HG03457 (cell line): ENCODE data around the gene SPTBN4.
"Not testable (repeated sequence)": the region's sequence is repeated elsewhere in the genome, so short reads cannot be mapped to it uniquely, and the experiment has no call there.

Experiments
- ATAC-seq: cut with Tn5 transposase; IDR thresholded peaks from one replicate; pipeline ENCODE4 v1.9.1; 2021; ENCODE audit warnings: moderate number of reproducible peaks; ENCODE audit not compliant: unreplicated experiment

The SPTBN4 gene

DNA sequence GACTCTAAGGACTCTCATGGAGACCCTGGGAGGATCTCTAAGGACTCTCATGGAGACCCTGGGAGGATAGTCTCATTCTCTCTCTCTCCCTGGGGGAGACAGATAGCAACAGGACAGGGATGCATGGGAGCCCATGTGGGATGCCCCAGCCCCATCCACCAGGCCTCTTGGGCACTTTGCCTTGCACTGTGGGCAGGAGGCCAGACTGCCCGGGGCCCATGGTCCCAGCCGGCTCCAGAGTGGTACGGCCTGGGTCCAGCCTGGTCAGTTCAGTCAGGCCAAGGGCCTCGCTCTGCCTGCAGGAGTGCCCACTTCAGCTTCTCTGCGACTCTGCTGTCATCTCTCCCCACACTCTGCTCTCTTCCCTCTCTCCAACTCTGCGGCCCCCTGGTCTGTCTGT lies 61.3 kb downstream of the SPTBN4 start:
- ATAC-seq, result no peak

DNA sequence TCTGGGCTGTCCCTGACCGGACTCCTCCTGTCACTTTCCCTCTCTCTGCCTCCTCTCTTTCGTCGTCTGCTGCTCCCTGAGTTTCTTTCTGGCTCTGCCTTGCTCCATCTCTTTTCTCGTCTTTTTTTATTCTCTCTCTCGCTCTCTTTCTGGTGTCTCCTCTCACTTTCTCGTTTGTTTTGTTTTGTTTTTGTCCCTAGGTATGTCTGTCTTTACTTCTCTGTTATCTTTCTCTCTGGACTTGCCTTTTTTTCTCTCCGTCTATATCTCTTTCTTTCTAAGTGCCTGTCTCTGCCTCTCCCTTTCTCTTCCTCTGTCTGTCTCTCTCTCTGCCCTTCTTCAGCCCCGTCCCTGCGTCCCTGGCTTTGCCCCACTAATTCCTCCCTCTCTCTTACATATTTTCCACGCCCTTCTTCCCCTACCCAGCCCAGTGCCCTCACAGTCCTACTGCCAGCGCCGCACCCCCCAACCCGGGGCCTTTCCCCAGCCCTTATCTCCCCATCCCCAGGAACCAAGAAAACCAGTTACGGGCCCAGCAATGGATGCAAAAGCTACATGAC lies 61.8 kb downstream of the SPTBN4 start:
- no peak for ATAC-seq

DNA sequence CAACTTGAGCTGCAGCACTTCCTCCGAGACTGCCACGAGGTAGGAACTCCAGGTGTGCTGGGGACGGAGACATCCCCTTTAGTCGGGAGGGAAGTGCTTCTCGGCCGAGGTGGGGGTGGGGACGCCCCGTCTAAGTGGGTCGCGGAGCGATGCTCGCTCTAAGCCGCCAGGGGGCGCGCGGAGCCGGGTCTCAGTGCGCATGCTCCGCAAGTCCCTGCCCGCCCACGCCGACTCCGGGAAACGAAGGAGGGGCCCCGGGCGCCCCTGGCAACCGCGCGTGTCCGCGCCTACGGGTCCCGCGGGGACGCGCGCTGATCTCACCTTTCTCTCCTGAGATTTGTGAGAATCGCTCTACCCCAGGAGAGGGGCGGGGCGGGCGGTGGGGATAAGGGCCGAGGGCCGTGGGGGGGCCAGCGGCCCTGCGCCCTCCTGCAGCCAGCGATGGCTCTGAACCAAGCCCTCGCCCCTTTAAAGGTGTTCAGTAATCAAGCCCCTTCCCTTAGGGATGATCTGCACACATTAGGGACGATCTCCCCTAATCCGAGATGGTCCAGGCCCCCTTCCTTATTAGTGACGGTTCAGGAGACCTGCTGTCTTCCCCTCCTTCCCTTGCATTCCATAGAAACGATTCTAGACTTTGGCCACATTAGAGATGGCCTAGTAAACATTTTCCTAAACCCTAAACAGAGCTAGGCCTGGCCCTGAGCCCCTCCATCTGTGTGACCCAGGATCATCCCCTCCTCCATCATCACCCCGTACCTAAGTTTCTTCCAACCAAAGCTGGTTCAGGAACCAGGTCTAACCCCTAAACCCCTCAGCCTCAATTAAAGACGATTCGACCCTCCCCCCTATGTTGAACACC lies 62.5 kb downstream of the SPTBN4 start:
- ATAC-seq, result no peak

DNA sequence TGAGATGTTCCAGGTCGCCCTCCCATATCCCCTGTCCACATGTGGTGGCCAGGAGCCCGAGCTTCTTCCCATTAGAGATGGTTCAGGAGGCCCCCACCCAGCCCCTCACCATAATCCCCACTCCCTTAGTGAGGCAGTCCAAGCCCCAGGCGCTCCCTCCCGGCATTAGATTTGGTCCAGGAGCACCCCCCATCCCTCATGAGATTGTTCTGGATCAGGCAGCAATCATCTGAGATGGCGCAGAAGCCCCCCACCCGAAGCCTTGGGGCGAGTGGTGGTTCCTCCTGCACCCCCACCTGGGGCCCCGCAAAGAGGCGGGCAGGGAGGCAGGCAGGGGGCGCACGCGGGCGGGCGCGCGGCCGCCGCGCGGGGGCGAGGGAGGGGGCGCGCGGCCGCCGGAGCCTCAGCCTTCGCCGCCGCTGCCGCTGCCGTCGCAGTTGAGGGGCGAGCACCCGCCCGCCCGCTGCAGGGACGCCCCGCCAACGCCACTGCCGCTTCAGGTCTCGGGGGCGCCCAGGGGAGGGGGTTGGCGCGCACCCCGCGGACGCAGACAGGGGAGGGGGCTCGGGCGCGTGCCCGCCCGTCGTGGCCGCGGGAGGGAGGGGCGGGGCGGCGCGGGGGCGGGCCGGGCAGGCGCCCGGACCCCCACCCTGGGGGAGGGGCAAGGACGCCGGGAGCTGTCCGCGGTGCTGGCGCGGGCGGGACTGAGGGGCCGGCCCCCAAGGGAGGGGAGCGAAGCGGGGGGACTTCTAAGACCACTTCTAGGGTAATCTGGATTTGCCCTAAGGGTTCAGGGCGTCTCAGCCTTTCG lies 63.5 kb downstream of the SPTBN4 start:
- no peak for ATAC-seq

DNA sequence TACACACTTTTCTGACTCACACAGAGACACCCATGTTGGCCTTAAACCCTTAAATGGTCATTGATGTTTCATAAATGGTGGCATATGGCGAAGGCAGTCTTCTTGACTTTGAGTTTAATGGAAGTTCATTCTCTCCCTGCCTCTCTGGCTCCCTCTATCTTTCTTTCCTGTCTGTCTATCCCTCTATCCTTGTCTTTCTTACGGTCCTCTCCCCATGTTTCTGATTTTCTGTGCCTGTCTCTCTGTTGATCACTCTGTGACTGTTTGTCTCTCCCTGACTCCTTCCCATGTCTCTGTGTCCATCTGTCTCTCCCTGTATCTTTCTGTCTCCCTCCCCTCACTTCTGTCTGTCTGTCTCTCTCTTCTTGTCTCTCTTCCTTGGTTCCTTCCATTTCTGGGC lies 66.7 kb downstream of the SPTBN4 start:
- no peak for ATAC-seq

DNA sequence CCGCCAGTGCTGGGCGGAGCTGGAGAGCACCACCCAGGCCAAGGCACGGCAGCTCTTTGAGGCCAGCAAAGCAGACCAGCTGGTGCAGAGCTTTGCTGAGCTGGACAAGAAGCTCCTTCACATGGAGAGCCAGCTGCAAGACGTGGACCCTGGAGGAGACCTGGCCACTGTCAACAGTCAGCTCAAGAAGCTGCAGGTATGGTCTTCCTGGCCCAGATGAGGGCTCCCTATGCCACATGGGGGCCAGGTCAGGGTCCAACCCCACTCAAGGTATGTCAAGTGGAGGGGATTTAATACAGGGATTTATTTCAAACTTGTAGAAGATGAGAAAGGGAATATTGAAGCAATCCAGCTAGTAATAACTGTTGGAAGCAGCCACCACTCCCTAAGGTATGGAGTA lies 67.3 kb downstream of the SPTBN4 start:
- ATAC-seq, result no peak

DNA sequence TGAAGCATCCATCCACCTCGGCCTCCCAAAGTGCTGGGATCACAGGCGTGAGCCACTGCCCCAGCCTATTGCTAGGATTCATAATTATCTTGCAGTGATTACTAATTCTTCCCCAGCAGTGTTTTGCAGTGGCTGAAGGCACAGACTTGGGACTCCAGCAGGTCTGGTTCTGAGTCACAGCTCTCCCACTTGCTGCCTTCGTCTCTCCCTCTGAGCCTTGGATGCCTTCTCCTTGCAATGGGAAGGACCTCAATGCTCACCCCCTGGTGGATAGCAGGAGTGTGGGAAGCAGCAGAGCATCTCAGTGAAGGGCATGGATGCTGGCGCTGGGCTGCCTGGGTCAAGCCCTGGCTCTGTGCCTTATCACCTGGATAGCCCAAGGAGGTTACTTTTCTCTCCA lies 72.3 kb downstream of the SPTBN4 start:
- no peak for ATAC-seq

DNA sequence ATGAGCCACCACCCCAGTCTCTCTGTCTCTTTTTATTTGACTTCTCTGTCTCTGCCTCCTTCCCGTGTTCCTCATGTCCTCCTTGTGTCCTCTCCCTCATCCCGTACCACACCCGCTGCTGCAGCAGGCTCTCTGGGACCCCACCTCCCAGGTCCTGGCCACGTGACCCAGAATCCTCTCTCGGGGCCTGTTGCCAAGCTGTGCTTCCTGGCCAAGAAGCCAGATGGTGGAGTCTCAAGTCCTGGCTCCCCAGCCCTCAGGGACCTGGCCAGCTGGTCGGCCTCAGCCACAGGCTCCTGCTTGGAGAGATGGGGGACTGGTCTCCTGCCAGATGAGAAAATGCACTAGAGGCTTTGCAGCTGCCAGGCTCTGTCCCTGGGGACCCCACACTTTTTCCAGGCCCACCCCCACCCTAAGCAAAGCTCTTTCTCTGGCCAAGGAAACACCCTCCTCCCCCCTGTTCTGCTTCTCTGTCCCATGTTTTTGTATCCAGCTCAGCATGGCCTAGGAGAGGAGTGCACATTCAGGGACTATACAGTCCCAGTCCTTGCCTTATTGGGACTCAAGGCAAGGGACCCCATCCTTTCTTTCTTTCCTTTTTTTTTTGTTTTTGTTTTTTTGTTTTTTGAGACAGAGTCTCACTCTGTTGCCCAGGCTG lies 75.5 kb downstream of the SPTBN4 start:
- ATAC-seq, result no peak

DNA sequence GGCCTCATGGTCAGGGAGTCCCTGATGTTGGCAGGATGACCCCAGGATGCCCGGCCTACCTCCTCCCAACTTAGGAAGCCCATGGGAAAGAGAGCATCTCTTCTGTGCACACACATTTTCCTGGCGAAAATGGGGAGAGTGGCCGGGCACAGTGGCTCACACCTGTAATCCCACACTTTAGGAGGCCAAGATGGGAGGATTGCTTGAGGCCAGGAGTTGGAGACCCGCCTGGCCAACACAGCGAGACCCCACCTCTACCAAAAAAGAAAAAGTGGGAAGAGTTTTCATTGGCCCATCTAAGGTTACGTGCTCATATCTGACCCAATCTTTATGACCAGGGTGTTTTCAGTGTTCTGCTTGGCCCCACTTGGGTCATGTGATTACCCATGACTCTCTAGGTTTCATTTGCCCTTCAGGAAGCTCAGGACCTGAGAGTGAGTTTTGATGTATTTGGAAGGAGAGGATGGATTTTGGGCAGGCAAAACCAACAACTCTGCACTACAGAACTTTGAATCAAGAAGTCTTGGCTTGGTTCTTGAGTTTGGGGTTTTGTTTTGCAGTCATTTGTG lies 76.3 kb downstream of the SPTBN4 start:
- ATAC-seq, result no peak

DNA sequence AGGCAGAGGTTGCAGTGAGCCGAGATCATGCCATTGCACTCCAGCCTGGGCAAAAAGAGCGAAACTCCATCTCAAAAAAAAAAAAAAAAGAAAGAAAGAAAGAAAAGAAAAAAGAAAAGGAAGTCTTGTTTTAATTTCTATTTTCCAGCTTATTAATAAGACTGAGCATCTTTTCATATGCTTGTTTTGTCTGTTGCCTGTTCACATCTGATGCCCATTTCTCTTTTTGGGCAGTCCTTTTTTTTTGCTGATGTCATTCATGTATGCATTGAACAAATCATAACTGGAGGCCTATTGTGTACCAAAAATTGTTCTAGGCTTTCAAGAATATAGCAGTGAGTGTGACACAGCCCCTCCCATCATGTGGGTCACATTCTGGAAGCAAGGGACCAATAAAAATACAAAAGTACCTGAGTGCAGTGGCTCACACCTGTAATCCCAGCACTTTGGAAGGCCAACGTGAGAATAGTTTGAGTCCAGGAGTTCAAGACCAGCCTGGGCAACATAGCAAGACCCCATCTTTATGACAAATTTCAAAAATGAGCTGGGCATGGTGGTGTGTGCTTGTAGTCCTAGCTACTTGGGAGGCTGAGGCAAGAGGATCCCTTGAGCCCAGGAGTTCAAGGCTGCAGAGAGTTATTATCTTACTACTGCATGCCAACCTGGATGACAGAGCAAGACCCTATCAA lies 79.5 kb downstream of the SPTBN4 start:
- ATAC-seq, result not testable (repeated sequence)

DNA sequence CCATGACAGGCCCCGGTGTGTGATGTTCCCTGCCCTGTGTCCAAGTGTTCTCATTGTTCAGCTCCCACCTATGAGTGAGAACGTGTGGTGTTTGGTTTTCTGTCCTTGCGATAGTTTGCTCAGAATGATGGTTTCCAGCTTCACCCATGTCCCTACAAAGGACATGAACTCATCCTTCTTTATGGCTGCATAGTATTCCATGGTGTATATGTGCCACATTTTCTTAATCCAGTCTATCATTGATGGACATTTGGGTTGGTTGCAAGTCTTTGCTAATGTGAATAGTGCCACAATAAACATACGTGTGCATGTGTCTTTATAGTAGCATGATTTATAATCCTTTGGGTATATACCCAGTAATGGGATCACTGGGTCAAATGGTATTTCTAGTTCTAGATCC lies 80.4 kb downstream of the SPTBN4 start:
- not testable (repeated sequence) for ATAC-seq

DNA sequence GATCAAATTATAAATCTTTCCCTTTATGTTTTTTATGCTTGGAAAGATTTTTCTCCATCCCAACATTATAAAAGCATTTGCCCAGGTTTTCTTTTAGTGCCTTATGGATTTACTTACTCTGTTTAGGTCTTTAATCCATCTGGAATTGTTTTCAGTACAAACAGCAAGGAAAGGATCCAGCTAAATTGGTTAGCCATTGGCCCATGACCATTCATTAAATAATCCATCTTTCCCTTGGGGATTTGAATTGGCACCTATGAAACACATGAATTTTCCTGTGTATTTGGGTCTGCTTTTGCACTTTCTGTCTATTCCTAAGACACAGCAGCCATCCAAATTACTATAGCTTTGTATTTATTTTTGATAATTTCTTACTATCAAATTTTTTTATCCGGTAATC lies 81.0 kb downstream of the SPTBN4 start:
- no peak for ATAC-seq

DNA sequence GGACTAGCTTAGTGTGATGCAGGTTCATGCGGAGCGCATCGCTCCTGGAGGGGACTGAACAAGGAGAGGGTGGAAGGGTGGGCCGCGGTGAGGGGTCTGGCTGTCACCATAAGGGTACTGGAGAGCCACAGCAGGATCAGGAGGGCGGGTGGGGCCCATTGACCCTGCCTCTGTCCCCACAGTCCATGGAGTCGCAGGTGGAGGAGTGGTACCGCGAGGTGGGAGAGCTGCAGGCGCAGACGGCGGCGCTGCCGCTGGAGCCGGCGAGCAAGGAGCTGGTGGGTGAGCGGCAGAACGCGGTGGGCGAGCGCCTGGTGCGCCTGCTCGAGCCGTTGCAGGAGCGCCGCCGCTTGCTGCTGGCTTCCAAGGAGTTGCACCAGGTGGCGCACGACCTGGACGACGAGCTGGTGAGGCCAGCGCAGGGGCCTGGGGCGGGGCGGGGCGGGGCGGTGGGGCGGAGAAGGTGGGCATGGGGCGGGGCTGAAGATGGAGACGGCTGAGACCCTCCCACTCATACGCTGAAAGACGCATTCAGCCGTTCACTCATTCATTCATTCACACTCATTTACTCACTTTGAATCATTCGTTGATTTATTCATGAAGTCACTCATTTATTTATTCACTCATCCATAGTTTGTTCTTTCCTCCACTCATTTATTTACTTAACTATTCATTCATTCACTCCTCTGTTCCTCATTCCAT lies 82.4 kb downstream of the SPTBN4 start:
- no peak for ATAC-seq

DNA sequence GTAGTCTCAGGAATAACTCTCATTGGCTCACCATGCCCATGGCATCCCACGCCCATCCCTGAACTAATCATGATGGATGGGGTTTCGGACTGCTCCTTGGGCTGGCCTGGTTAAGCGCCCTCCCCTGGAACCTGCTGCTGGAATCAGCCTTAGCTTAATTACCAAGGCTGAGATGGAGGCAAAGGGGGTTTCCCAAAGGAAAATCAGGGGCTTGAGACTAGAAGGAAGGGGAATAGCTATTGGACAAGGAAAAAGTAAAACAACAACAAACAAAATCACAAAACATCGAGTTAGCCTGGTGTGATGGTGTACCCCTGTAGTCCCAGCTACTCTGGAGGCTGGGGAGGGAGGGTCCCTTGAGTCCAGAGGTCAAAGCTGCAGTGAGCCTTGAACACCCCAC lies 84.2 kb downstream of the SPTBN4 start:
- ATAC-seq, result no peak

DNA sequence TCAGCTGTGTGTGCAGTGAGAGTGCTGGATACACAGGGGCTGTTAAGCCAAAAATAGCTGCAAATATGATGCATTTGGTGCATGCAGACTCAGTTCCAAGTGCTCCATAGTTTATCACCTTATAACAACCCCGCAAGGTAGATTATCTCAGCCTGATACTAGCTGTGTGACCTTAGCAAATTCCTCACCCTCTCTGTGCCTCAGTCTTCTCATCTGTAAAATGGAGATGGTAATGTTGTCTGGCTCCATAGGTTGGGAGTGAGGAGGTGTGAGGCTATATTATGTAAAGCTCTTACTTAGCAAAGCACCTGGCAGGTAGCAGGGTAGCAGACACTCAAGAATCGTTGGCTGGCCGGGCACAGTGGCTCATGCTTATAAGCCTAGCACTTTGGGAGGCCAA lies 86.0 kb downstream of the SPTBN4 start:
- ATAC-seq, result no peak

DNA sequence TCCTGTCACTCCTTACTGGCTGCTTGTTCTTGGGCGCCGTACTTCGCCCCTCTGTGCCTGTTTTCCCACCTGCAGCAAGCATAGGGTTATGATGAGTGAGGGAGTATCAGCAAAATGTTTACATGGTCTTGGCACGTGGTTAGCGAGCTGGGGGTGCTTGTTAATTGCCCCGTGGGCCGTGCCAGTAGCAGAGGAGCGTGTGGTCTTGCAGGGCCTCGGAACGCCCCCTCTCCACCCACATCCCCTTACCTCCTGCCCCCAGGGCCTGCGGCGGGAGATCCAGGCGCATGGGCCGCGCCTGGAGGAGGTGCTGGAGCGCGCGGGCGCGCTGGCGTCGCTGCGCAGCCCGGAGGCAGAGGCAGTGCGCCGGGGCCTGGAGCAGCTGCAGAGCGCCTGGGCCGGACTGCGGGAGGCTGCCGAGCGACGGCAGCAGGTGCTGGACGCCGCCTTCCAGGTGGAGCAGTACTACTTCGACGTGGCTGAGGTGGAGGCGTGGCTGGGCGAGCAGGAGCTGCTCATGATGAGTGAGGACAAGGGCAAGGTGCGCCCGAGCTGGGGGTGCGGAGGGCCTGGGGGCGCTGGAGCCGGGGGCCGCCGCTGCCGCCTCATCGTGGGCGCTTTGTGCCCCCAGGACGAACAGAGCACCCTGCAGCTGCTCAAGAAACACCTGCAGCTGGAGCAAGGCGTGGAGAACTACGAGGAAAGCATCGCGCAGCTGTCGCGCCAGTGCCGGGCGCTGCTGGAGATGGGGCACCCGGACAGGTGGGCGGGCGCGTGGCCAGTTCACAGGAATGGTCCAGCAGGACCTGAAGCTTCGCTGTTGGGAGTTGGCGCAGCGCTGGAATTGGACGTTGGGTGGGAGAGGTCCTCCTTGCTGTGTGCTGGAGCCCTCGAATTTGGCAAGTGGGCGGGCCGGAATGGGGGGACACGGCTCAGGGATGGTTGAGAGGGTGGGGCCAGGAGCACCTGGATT lies 87.4 kb downstream of the SPTBN4 start:
- no peak for ATAC-seq

DNA sequence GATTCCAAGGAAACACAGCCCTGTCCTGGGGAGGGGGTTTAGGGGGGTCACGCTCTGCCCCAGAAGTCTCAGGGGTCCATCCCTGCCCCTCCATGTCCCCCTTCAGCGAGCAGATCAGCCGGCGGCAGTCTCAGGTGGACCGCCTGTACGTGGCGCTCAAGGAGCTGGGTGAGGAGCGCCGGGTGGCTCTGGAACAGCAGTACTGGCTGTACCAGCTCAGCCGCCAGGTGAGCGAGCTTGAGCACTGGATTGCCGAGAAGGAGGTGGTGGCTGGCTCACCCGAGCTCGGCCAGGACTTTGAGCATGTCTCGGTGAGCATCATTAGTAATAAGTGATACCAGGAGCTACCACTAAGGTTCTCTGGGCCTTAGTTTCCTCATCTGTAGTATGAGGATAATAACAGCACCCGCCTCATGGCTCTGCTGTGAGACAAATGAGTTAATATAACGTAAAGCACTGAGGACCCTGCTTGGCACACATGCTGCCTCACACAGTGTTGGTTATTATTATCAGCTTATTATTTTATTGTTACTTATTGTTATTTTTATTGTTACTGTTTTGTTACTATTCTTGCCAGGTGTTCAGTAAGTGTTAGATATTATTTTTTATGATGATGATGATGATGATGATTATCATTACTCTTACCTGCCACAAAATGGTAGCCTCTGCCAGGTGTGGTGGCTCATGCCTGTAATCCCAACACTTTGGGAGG lies 89.3 kb downstream of the SPTBN4 start:
- ATAC-seq, result no peak

DNA sequence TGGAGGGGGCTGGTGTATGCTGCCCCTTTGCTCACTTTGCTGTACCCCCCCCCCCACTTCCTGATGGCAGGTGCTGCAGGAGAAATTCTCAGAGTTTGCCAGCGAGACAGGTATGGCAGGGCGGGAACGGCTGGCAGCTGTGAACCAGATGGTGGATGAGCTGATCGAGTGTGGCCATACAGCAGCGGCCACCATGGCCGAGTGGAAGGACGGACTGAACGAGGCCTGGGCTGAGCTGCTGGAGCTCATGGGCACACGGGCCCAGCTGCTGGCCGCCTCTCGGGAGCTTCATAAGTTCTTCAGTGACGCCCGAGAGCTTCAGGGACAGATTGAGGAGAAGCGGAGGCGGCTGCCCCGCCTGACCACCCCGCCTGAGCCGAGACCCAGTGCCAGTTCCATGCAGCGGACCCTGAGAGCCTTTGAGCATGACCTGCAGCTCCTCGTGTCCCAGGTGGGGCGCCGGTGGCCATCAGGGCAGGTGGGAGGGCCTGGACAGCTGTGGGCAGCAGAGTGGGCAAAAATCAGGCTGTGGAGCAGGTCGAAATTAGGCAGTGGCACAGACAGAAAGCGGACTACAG lies 90.2 kb downstream of the SPTBN4 start:
- ATAC-seq, result no peak
